Measurements from ENCODE around the gene OBP2A. TPM values are rescaled to one million over a fixed set of nuclear protein-coding genes. Genes with fewer than 3 reads are reported as not detected.

OBP2A gene
- total RNA-seq, 1 experiment from 2014 or later = not detected

GRCh38 chr9:135555910-135556309 lies 10.0 kb downstream of the OBP2A start:
- Histone ChIP-seq H3K9me3 (ENCODE audit: control insufficient read depth, low read depth, low read length) (no peaks in the 10 kb centered on the region), H3K23me2 (ENCODE audit: insufficient read length, low read depth, low read length, poor library complexity, severe bottlenecking) (no peaks in the 10 kb centered on the region), H2BK120ac (ENCODE audit: low read depth, low read length, poor library complexity, severe bottlenecking) (no peak overlapping the region), H3T11ph (ENCODE audit: low read length) (no peak overlapping the region), H3K14ac (ENCODE audit: insufficient read depth, low read length) (0 out of 2 replicates have a peak overlapping the region, but pooled peaks have one; percentile 43), H3K23ac (ENCODE audit: insufficient read length, low read depth, low read length) (no peak overlapping the region), H4K8ac (replicated peaks; ENCODE audit: insufficient read length, low read depth, low read length) (no peak overlapping the region), H3K27me3 (ENCODE audit: insufficient read depth, low read length) (no peaks in the 10 kb centered on the region), H3K79me2 (ENCODE audit: insufficient read depth, low read length) (no peaks in the 10 kb centered on the region), H3K56ac (ENCODE audit: insufficient read length, low read depth, low read length) (no peak overlapping the region), H4K5ac (ENCODE audit: insufficient read length, low read depth, low read length) (no peak overlapping the region), H3K27ac (ENCODE audit: insufficient read length, low read depth, low read length) (no peak overlapping the region), H2AK5ac (ENCODE audit: insufficient read length, low read length) (no peak overlapping the region), H3K18ac (ENCODE audit: insufficient read length, low read depth, low read length) (no peak overlapping the region), H2BK5ac (ENCODE audit: insufficient read length, low read length) (no peak overlapping the region), H2BK20ac (ENCODE audit: low read depth, low read length, poor library complexity, severe bottlenecking) (no peak overlapping the region), H3K4ac (ENCODE audit: low read depth, low read length) (no peak overlapping the region), H3K79me1 (ENCODE audit: insufficient read depth, low read depth, low read length, poor library complexity, severe bottlenecking) (no peaks in the 10 kb centered on the region), H4K91ac (ENCODE audit: insufficient read length, low read depth, low read length) (no peak overlapping the region), H2AFZ (ENCODE audit: low read length) (no peak overlapping the region), H3K9ac (ENCODE audit: extremely low read depth, insufficient read length, low read length) (no peak overlapping the region), H3K4me2 (ENCODE audit: insufficient read depth, insufficient read length, low read length) (no peak overlapping the region), H3K4me1 (ENCODE audit: insufficient read depth, low read length) (no peaks in the 10 kb centered on the region; the same call in 1 of the 2 replicates), H4K20me1 (ENCODE audit: control insufficient read depth, insufficient read depth, insufficient read length) (no peaks in the 10 kb centered on the region), H2BK15ac (ENCODE audit: low read depth, low read length) (no peak overlapping the region), H2BK12ac (ENCODE audit: insufficient read length, low read depth, low read length) (no peak overlapping the region)
- peaks cover 5 to 11% of the 10 kb centered on the region in 2 experiments; a peak in 2 of 4 replicates for H3K4me1 Mint-ChIP-seq
- no peak overlapping the region for H3K4me3 Mint-ChIP-seq
- H3K9me3 Mint-ChIP-seq = peaks cover 0 to 3% of the 10 kb centered on the region in 2 experiments; a peak in 1 of 5 replicates
- DNase-seq = no peak
- H3K27me3 Mint-ChIP-seq (ENCODE audit: low read depth) = peaks cover 7% of the 10 kb centered on the region; the same call in 1 of the 2 replicates
- no CpG with 5 or more reads among the region's 16 CpGs for whole genome bisulfite sequencing (ENCODE audit: extremely low coverage, insufficient read length, low lambda C conversion rate)
- no peak for TF ChIP-seq CTCF (conservative IDR thresholded peaks at IDR 0.05)
- peak overlapping the region in 1 of 3 experiments; percentile 6; a peak in 1 of 7 replicates for H3K27ac Mint-ChIP-seq
- H3K36me3 Mint-ChIP-seq (ENCODE audit: insufficient read depth in 1 of 3, low read depth in 3 of 3) = no peaks in the 10 kb centered on the region
